Hepatocyte (in vitro differentiated cells): Measurements from ENCODE around the gene NR5A1. TPM values are rescaled to one million over a fixed set of nuclear protein-coding genes. Genes with fewer than 3 reads are reported as not detected.

Experiments used
- DNase-seq: peaks from one replicate; pipeline ENCODE4 v3.0.0-alpha.2; 2016; ENCODE audit warnings: low spot score
- H2AFZ ChIP-seq: fragments of 200-600 bp; sonication (generic); 2 replicates; pipeline ENCODE4 v1.6.0; 2016; ENCODE audit warnings: antibody characterized with exemption, mild to moderate bottlenecking
- H3K27ac ChIP-seq: fragments of 200-600 bp; sonication (generic); 2 replicates; pipeline ENCODE4 v1.5.1; 2016; ENCODE audit warnings: mild to moderate bottlenecking
- H3K27me3 ChIP-seq: fragments of 200-600 bp; sonication (generic); 2 replicates; pipeline ENCODE4 v1.6.1; 2016
- H3K36me3 ChIP-seq: fragments of 200-600 bp; sonication (generic); replicated peaks from 2 replicates; pipeline ENCODE4 v1.5.1; 2016; ENCODE audit warnings: low read depth; ENCODE audit not compliant: insufficient read depth
- H3K4me1 ChIP-seq: fragments of 200-600 bp; sonication (generic); 2 replicates; pipeline ENCODE4 v1.5.1; 2016; ENCODE audit warnings: mild to moderate bottlenecking, moderate library complexity; ENCODE audit not compliant: insufficient read depth
- H3K4me2 ChIP-seq: fragments of 200-600 bp; sonication (generic); 2 replicates; pipeline ENCODE4 v1.6.0; 2016
- H3K4me3 ChIP-seq: fragments of 200-600 bp; sonication (generic); 2 replicates; pipeline ENCODE4 v1.5.1; 2016; ENCODE audit warnings: mild to moderate bottlenecking
- H3K79me2 ChIP-seq: fragments of 200-600 bp; sonication (generic); 2 replicates; pipeline ENCODE4 v1.6.0; 2017; ENCODE audit warnings: mild to moderate bottlenecking
- H3K9me2 ChIP-seq: fragments of 200-600 bp; sonication (generic); replicated peaks from 2 replicates; pipeline ENCODE4 v1.6.0; 2017; ENCODE audit warnings: mild to moderate bottlenecking; ENCODE audit not compliant: insufficient read depth
- H3K9me3 ChIP-seq: fragments of 200-600 bp; sonication (generic); 2 replicates; pipeline ENCODE4 v1.5.1; 2016; ENCODE audit warnings: low read depth, mild to moderate bottlenecking
- H4K20me1 ChIP-seq: fragments of 200-600 bp; sonication (generic); 2 replicates; pipeline ENCODE4 v1.6.0; 2016; ENCODE audit warnings: mild to moderate bottlenecking; ENCODE audit not compliant: insufficient read depth, poor library complexity, severe bottlenecking
- EZH2 ChIP-seq: fragments of 200-600 bp; sonication (generic); IDR thresholded peaks from 2 replicates; pipeline ENCODE4 v1.6.1; 2016; ENCODE audit warnings: antibody characterized with exemption, mild to moderate bottlenecking, borderline replicate concordance
- EZH2phosphoT487 ChIP-seq: fragments of 200-600 bp; sonication (generic); IDR thresholded peaks from one replicate; pipeline ENCODE4 v1.6.1; 2018; ENCODE audit warnings: antibody characterized with exemption, mild to moderate bottlenecking, low read depth, moderate library complexity; ENCODE audit not compliant: unreplicated experiment, severe bottlenecking
- WGBS: methylation state at CpG from one replicate; pipeline ENCODE4 v1.1.6; 2016; ENCODE audit warnings: low lambda C conversion rate; ENCODE audit errors: missing lambda C conversion rate; 5-methylcytosine and 5-hydroxymethylcytosine counted together
- polyA plus RNA-seq: library from polyadenylated mRNA; unstranded; fragments of >200 nt; fragmentation: Nextera tagmentation; extraction: Ambion mirVana; gene quantifications from 2 replicates; pipeline ENCODE4 v1.2.1, GENCODE V29; 2016
- total RNA-seq: library from RNA; depleted of rRNA; stranded (reverse); fragments of >200 nt; gene quantifications from 2 replicates; pipeline ENCODE4 v1.2.3, GENCODE V29; 2014
- TF ChIP-seq, protein P1 (sequence below): fragments of 200-600 bp; sonication (generic); IDR thresholded peaks from 2 replicates; pipeline ENCODE4 v1.5.1; 2016; ENCODE audit warnings: antibody characterized with exemption, mild to moderate bottlenecking; ENCODE audit not compliant: poor library complexity

Gene NR5A1
- total and polyA plus RNA-seq, 2 experiments from 2014 or later: 0.07 to 0.36 TPM

- Histone ChIP-seq H3K9me2 (no peaks in the 10 kb centered on the region), H3K36me3 (no peaks in the 10 kb centered on the region), H3K4me2 (no peak overlapping the region), H3K9me3 (no peaks in the 10 kb centered on the region), H2AFZ (no peak overlapping the region), H3K79me2 (no peaks in the 10 kb centered on the region), H3K4me3 (no peak overlapping the region), H3K4me1 (no peaks in the 10 kb centered on the region), H4K20me1 (no peaks in the 10 kb centered on the region), H3K27me3 (no peaks in the 10 kb centered on the region), H3K27ac (no peak overlapping the region)
- 90% methylated on average over 28 of the region's 28 CpGs for WGBS
- no peak for DNase-seq
- TF ChIP-seq, protein P1, sequence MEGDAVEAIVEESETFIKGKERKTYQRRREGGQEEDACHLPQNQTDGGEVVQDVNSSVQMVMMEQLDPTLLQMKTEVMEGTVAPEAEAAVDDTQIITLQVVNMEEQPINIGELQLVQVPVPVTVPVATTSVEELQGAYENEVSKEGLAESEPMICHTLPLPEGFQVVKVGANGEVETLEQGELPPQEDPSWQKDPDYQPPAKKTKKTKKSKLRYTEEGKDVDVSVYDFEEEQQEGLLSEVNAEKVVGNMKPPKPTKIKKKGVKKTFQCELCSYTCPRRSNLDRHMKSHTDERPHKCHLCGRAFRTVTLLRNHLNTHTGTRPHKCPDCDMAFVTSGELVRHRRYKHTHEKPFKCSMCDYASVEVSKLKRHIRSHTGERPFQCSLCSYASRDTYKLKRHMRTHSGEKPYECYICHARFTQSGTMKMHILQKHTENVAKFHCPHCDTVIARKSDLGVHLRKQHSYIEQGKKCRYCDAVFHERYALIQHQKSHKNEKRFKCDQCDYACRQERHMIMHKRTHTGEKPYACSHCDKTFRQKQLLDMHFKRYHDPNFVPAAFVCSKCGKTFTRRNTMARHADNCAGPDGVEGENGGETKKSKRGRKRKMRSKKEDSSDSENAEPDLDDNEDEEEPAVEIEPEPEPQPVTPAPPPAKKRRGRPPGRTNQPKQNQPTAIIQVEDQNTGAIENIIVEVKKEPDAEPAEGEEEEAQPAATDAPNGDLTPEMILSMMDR: no peak
- TF ChIP-seq EZH2phosphoT487 (no peak), EZH2 (no peak)
Observed at GRCh38 chr9:124469011-124469832, 38.0 kb downstream of the NR5A1 start.

DNA sequence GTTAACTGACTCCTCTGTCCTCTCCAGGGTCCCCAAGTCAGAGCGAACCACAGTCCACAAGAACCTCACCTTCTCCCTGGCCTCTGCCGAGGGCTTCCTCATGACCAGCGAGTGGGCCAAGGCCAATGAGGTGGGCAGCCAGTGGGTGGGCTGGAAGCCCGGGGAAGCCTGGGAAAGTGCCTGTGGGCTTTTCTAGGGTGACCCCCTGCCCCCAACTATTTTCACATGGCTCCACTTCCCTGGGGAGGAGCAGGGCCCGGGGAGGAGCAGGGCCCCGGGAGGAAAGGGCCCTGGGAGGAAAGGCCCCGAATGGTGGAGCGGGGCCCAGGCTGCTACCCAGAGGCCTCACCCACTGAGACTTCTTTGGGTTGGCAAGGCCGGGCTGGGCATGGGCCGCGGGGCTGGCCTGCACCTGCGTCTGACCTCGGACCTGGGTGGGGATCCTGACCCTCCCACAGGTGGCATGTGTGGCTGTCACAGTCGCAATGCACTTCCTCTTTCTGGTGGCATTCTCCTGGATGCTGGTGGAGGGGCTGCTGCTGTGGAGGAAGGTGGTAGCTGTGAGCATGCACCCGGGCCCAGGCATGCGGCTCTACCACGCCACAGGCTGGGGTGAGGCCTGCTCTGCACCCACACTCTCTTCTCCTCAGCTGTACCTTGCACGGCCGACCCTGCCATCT lies 39.0 kb downstream of the NR5A1 start:
- WGBS: 94% methylated on average over 17 of the region's 19 CpGs
- no peak for DNase-seq
- no peaks in the 10 kb centered on the region for H3K36me3 ChIP-seq

DNA sequence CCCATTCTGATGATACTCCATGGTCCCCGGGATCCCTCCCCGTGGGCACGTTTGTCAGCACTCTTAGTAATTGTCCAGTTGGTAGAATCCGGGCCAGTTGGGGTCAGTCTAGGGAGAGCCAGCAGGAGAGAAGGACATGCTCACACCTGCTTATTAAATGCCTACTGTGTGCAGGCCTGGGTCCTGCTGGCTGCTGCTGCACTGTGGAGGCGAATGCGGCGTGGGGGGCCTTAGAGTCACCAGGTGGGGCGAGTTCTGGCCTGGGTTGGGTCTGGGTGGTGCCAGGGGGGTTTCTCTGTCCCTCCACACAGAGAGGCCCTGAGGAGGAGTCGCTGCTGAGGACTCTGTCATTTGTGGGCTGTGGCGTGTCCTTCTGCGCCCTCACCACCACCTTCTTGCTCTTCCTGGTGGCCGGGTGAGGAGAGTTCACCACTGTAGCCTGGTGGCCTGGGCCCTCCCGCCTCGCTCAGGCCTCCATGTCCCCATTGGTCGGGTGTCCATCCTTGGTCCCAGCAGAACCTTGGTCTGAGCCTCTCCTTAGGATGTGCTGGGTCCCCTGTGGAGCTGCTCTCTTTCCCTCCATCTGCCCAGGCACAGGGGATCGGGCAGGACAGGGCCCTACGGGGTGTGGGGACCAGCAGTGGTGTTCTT lies 39.7 kb downstream of the NR5A1 start:
- H3K27me3 ChIP-seq: peaks cover 9% of the 10 kb centered on the region
- H3K9me2 ChIP-seq: no peaks in the 10 kb centered on the region
- no peak overlapping the region for H3K4me3 ChIP-seq
- no peak for TF ChIP-seq EZH2phosphoT487
- no peak for TF ChIP-seq EZH2
- TF ChIP-seq, protein P1: no peak
- no peaks in the 10 kb centered on the region for H4K20me1 ChIP-seq
- no peak overlapping the region for H2AFZ ChIP-seq
- H3K9me3 ChIP-seq: no peaks in the 10 kb centered on the region
- no peak overlapping the region for H3K27ac ChIP-seq
- no peaks in the 10 kb centered on the region for H3K36me3 ChIP-seq
- no peak for DNase-seq
- no peaks in the 10 kb centered on the region for H3K4me1 ChIP-seq
- H3K79me2 ChIP-seq: no peaks in the 10 kb centered on the region
- WGBS: 92% methylated on average over 17 of the region's 17 CpGs
- H3K4me2 ChIP-seq: no peak overlapping the region

More for the DNA sequence above, 39.0 kb downstream of the NR5A1 start:
- H2AFZ ChIP-seq: no peak overlapping the region
- H4K20me1 ChIP-seq: no peaks in the 10 kb centered on the region
- TF ChIP-seq EZH2phosphoT487 (no peak), EZH2 (no peak)
- TF ChIP-seq, protein P1: no peak
- no peaks in the 10 kb centered on the region for H3K9me3 ChIP-seq
- H3K4me1 ChIP-seq: no peaks in the 10 kb centered on the region
- no peaks in the 10 kb centered on the region for H3K79me2 ChIP-seq
- peaks cover 2% of the 10 kb centered on the region for H3K27me3 ChIP-seq
- H3K4me3 ChIP-seq: no peak overlapping the region
- no peak overlapping the region for H3K4me2 ChIP-seq
- H3K9me2 ChIP-seq: no peaks in the 10 kb centered on the region
- no peak overlapping the region for H3K27ac ChIP-seq
